GM21447 (cell line): Measurements from ENCODE around the gene MRPL27.
"Not testable (repeated sequence)": the region's sequence is repeated elsewhere in the genome, so short reads cannot be mapped to it uniquely, and the experiment has no call there.

Experiments
- ATAC-seq: cut with Tn5 transposase; IDR thresholded peaks from one replicate; pipeline ENCODE4 v1.9.1; 2021; ENCODE audit not compliant: unreplicated experiment

MRPL27 gene

DNA sequence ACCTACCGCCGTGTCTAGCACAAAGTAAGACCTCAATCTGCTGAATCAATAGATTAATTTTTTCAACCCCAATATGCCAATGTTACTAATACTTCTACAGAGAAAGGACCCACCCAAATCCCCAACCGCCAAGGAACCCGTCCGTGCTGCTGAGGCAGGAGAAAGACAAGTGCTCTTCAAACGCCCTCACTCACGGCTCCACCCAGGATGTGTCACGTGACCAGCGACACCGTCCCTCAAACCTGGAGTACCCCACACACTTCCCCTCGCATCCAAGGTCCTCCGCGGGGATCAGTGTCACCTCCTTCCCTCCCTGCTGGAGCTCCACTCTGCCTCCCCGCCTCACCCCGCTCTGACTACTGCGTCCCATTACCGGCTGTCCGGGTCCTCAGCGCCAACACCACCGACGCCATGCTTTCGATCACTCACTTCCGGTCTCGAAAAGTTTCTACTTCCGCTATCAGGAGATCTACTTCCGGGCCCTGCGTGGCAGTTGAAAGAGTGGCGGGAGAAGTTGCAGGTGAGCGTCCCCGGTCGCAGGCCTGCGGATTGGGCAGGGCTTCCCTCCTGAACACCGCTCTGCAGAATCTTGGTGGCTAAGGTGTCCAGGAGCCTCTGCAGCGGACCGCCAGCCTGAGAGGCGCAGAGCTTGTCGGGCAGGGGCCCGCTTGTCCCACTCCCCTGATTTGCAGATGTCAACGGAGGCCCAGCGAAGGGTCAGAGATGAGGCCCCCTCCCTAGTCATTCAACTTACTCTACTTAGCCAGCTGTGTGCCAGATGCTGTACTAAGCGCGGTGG, at the start of gene MRPL27, which contains the start of gene EME1:
Gene MRPL27, minus strand, starts transcription at position 427 of the 799 bp plus-strand sequence. Its CDS starts 14 bp downstream, at position 413.
Gene EME1, plus strand, starts transcription at position 472 of the 799 bp plus-strand sequence. CDS start 1,980 bp downstream, outside the sequence.
- ATAC-seq: peak; percentile 88

DNA sequence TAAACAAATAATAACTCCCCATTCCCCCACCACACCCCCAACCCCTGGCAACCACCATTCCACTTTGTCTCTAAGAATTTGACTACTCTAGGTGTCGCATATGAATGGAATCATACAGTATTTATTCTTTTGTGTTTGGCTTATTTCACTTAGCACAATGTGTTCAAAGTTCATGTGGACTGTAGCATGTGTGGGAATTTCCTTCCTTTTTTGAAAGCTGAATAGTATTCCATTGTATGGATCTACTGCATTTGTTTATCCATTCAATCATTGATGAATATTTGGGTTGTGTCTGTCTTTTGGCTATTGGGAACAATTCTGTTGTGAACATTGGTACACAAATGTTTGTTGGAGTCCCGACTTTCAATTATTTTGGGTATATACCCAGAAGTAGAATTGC, 49.8 kb upstream of the MRPL27 start:
- no peak for ATAC-seq

DNA sequence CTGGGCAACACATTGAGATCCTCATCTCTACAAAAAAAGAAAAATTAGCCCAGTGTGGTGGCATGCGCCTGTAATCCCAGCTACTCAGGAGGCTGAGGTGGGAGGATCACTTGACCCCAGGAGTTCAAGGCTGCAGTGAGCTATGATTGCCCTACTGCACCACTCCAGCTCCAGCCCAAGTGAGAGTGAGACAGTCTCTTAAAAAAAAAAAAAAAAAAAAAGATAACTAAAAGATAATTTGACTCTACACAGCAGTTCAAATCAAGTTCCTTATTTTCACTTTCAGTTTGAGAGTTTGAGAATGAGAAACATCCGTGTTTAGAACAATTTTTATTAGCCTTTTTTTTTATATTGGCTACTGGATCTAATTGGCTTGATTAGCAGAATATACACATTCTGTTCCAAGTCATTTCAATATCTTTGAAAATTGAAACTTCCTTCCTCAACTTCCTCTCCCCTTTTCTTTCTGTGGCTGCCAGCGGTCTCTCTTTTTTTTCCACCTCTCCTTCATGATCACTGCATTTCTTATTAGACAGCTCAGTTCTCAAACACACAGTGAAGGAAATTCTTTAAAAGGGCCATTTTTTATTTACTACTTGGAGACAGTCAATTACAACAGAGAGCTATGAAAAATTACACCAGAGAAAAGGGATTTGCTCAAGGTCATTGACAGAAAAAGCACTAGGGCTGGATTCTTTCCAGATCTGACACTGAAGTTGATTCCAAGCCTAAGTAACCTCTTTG, 48.5 kb upstream of the MRPL27 start:
- ATAC-seq: peak; percentile 37

DNA sequence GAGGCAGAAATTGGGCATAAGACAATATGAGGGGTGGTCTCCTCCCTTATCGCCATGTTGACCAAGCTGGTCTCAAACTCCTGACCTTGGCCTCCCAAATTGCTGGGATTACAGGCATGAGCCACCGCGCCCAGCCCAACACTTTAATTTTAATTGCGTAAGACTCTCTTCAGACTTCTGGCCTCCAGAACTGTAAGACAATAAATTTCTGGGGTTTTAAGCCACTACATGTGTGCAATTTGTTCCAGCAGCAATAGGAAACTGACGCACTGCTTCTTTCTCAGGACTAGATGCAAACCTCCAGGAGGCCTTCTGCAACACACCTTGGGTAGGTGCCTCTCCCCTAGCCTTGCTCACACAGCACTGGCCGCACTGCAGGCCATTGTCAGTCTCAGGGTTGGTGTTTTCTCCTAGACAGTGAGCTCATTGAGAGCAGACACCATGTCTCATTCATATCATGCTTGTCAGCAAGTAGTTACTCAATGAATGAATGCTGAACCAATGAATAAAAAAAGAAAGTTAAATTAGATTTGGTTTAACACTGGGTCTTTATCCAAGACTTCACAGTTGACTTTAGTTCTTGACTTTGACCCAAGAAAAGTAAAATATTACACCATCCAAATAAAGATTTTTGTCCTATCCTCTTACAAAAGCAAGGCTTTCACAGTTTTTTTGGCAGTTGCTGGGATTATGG, 47.6 kb upstream of the MRPL27 start:
- no peak for ATAC-seq

DNA sequence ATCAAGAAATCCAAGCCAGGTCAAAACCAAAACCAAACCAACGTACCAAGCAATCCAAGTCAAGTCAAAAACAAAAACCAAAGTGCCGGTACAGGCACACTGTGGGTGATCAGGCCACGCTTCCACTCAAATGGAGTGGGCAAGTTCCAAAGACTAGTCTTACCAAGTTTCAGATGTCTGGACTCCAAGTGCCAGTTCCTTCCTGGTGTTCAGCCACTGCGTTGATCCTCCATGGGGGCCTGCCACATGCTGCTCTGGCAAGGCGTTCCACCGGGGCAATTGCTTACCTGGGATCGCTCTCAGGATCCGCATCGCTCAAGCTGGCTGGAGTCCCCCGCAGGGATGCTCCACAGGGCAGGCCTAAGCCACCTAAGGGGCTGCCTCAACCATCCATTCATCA, 46.6 kb upstream of the MRPL27 start:
- not testable (repeated sequence) for ATAC-seq

DNA sequence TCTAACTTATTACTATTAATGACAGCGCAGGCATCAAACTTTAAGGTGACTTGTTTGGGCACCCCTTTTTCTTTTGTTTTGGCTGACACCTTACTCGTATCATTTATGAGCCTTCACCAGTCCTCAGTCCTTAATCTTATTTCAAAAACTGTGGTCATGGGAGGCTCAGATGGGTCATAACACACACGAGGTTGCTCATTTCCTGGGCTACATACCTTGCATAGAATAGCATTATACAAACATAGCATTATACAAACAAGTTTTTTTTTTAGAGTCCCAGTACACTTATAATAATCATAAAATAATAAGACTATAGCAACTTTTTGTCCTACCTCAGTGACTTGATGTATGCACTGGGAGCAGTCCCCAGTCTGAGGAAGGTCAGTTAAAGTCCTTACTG, 41.8 kb upstream of the MRPL27 start:
- ATAC-seq: no peak

DNA sequence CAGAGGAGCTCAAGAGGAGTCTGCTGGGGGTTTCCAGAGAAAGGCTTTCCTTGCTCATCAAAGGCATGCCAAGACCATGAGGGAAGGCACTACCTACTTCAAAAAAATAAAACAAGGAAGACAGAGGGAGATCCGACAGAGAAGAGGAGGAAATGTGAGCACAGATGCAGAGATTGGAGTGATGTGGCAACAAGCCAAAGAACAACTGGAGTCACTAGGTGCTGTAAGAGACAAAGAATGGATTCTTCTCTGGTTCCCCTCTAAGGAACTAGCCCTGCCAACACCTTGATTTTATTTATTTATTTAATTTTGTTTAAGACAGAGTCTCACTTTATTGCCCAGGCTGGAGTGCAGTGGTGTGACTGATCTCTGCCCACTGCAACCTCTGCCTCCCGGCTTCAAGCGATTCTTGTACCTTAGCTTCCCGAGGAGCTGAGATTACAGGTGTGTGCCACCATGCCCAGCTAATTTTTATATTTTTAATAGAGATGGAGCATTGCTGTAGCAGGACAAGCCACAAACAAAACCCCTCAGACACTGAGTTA, 39.3 kb upstream of the MRPL27 start:
- ATAC-seq: no peak

DNA sequence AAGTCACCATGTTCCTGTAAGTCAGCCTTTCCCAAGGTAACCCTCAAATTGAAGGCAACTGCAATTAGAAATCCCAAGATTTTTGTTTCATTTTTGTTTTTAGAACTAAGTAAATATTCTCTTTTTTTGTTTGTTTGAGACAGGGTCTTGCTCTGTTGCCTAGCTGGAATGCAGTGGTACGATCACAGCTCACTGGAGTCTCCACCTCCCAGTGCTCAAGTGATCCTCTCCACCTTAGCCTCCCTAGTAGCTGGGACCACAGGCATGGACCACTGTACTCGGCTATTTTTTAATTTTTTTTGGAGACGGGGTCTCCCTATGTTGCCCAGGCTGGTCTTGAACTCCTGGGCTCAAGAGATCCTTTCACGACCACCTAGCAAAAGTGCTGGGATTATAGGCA, 34.9 kb upstream of the MRPL27 start:
- ATAC-seq: no peak

DNA sequence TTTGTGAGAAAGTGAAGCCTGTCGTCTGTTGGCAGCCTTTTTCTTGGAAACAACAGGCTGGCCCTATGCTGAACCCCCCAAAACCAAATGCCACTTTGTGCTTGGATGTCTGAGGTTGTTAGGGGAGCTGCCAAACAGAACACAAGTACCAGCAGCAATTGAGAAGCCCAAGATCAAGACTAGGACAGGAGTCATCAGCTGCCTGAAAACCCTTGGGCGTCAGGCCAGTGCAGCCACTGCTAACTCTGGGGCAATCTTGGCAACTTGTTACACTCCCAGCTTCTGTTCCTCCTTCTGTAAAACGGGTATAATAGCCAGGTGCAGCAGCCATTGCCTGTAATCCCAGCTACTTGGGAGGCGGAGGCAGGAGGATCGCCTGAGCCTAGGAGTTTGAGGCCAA, 33.6 kb upstream of the MRPL27 start:
- ATAC-seq: no peak

DNA sequence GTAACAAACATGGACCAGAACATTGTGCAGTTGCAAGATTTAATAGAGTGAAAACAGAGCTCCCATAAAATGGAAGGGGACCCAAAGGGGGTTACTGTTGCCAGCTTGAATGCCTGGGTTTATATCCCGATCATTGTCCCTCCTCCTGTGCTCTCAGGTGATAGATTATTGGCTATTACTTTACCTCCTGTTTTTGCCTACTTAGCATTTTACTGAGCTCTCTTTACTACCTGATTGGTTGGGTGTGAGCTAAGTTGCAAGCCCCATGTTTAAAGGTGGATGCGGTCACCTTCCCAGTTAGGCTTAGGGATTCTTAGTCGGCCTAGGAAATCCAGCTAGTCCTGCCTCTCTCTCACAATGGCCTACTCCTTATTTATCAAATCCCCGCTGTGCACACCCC, 32.4 kb upstream of the MRPL27 start:
- not testable (repeated sequence) for ATAC-seq

DNA sequence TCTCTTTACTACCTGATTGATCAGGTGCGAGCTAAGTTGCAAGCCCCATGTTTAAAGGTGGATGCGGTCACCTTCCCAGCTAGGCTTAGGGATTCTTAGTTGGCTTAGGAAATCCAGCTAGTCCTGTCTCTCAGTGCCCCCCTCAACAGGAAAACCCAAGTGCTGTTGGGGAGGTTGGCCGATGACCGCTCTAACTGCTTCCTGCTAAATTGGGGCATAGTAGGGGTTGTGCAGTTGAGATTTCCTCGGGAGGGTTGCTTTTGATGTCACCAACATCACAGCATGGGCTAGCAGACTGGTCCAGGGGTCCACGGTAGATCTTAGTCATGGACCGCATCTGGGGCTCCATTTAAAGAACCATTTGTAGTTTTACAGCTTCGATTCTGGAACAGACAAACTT, 26.6 kb upstream of the MRPL27 start:
- ATAC-seq: not testable (repeated sequence)

DNA sequence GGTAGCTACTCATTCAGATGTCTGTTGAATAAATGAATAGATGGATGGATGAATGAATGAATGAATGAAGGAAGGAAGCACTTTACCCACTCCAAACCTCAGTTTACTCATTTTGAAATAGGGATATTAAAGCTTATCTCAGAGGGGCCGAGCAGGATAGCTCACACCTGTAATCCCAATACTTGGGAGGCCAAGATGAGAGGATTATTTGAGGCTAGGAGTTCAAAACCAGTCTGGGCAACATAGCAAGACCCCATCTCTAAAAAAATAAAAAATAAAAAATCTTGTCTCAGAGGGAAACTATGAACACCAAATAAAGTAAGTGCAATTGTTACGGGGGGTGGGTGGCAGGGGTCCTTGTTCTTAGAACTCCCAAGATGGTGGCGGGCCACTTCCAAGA, 25.7 kb upstream of the MRPL27 start:
- not testable (repeated sequence) for ATAC-seq

DNA sequence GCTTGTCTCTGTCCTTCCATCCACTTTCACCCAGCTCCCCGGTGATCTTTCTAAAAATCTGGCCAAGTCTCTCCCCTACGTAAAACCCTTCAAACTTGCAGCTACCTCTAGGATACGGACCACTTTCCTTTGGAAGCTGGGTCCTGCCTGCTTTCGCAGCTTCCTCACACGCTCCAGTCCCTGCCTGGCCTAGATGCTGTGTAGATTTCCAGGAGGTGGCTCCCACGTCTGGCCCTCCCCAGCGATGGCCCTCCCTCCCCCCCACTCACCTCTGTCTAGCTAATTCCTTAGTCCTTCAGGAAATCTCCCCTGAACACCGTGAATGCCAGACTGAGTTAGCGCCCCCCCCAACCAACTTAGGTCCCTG, 24.9 kb upstream of the MRPL27 start:
- ATAC-seq: no peak

DNA sequence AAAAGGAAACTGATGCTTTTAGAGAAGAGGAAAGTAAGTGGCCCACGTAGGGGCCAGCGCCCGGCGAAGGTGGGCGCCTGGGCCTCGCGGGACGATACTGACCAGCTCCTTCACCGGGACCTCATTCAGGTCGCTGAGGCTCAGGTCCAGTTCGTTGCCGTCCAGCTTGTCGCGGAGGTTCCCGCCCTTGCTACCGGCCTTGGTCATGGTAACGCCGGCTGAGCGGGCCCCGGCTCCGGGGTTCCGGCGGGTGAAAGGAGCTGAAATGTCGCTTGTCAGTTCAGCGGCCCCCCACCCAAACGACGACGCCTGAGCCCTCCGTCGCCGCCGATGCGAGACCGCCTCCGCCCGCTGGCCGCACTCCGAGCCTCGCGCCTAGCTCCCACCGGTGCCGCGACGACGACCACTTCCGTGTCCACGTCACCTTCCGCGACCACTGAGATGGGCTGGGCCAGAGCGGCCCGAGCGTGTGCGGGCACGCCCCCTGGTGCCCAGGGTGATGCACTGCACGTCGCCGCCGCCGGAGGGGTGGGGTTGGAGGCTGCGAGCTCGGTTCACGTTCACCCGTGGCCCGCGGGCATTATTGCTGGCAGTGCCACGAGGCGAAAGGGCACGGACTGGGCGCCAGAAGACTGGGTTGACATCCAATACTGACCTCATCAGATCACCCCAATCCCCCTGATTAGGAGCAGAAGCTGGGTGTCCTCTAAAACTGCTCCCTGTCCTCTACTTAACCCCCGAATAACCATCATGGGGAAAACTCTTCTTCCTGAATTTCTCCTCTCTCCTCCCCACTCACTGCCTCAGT, 24.3 kb upstream of the MRPL27 start, which contains the start of gene LRRC59:
Gene LRRC59, minus strand, starts transcription at position 413 of the 808 bp plus-strand sequence. Its CDS starts 206 bp downstream, at position 207.
- ATAC-seq: peak; percentile 96

DNA sequence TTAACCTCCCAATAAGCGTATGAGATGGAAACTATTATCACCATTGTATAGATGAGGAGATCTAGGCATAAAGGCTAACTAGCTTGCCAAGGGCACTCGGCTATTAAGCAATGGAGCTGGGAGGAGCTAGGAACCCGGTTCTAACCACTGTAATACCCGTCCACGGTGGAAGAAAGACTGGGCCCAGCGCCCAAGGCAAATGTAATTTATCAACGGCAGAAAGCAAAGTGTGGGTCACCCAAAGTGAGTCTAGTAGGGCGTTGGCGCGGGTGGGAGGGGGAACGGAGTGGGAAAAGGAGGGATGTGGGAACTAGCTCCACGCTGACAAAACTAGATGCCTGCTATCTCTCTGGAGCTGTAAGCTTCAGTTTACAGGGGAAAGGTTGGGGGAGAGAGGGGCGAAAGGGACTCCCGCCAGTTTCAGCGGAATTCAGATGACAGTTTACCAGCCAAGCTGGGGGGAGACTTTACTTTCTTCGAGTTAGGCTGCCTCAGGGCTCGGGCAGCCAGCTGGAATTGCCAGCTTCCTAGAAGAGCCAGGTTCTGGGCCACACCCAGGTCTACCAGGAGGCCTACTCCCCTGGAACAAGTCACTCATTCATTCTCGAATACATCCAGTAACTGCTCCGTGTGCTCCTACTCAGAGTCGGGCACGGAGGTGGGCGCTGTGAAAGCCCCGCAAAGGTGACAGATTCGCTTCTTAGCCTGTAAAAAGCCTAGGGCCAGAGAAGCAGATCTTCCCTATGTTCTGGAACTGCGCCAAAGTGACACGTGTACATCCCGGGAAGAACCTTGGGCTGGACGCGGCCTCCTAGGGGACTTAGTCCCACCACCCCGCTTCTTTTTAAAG, 23.5 kb upstream of the MRPL27 start:
- ATAC-seq: peak; percentile 23

DNA sequence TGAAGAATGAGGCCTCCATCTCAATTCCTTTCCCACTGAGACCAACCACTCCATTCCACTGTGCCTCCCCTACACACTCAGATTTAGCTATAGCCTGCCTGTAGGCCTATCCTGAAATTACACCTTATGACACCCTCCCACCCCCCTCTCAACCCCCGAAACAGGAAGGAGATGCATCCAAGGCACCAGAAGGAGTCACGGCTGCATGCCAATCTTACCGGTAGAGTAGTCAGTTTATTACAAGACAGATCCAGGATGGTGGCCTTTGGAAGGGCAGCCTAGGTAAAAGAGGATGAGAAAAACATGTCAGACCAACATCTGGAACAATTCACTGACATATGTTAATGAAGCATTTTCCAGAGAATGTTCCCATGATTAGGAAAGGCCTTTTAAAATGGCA, 21.7 kb upstream of the MRPL27 start:
- ATAC-seq: no peak

DNA sequence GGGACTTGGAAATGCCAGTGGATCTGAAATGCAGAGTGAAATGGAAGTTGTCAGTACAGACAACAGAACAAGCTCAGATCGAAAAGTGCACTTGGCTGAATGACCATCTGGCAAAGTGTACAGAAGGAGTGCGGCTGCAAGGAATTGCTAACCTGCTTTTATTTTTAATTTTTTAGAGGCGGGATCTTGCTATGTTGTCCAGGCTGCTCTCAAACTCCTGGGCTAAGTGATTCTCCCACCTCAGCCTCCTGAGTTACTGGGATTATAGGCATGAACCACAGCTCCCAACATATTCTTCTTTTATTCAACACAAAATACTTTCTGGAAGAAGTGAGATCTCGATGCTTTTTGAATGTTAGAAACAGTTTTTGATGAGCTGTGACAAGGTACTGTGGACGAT, 20.7 kb upstream of the MRPL27 start:
- ATAC-seq: no peak

DNA sequence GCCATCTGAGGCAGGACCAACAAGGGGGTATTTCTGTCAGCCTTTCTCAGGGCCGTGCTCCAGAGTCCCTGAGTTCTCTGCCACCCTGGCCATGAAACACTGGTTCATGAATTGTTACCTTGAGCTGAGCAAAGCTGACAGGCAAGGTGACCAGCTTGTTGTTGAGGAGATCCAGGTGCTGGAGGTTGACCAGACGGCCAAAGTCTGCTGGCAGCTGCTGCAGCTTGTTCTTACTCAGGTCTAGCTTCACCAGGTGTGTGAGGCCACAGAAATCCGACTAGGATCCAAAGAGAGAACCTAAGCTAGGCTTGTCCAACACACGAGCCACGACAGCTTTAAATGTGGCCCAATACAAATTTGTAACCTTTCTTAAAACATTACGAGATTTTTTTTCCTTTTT, 19.6 kb upstream of the MRPL27 start:
- ATAC-seq: no peak

DNA sequence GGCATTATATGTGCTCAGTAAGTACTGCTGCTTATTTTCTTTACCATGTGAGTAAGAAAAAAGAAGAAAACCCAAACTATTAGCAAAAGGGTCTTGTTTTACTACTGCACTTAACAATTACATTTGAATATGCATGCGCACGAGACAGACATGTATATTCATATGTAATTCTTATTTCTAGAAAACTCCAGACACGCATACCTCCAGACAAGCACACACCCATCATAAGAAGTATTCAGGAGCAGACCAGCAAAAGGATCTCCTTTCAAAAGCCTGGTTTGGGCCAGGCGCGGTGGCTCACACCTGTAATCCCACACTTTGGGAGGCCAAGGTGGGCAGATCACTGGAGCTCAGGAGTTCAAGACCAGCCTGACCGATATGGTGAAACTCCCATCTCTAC, 16.6 kb upstream of the MRPL27 start:
- ATAC-seq: no peak
